Activated CD4-positive, alpha-beta T cell treated with anti-CD3 and anti-CD28 coated beads for 48 hours (primary cell): ENCODE measurements around the gene FAM163B.

Experiments
- DNase-seq: peaks from one replicate; pipeline ENCODE4 v3.0.0-alpha.2; 2020

Gene FAM163B

GRCh38 chr9:133615606-133616188 is 6.5 kb upstream of the FAM163B start:
- no peak for DNase-seq

GRCh38 chr9:133615186-133615585 is 6.0 kb upstream of the FAM163B start:
- no peak for DNase-seq

GRCh38 chr9:133614678-133615077 is 5.5 kb upstream of the FAM163B start:
- no peak for DNase-seq

GRCh38 chr9:133614056-133614455 is 4.9 kb upstream of the FAM163B start:
- no peak for DNase-seq

- DNase-seq = no peak
Measured at GRCh38 chr9:133613432-133613831, 4.2 kb upstream of the FAM163B start.

GRCh38 chr9:133612816-133613215 is 3.6 kb upstream of the FAM163B start:
- DNase-seq = no peak

- no peak for DNase-seq
Measured at GRCh38 chr9:133612051-133612450, 2.9 kb upstream of the FAM163B start.

GRCh38 chr9:133610845-133611244 is 1.7 kb upstream of the FAM163B start:
- no peak for DNase-seq

GRCh38 chr9:133608889-133609288 is 300 bp downstream of the FAM163B start:
- no peak for DNase-seq

GRCh38 chr9:133608382-133608781 is 807 bp downstream of the FAM163B start:
- DNase-seq = no peak

GRCh38 chr9:133607976-133608375 is 1.2 kb downstream of the FAM163B start:
- no peak for DNase-seq

GRCh38 chr9:133607381-133607780 is 1.8 kb downstream of the FAM163B start:
- no peak for DNase-seq

- DNase-seq = no peak
Measured at GRCh38 chr9:133606708-133607025, 2.5 kb downstream of the FAM163B start.

- DNase-seq = no peak
Measured at GRCh38 chr9:133605856-133606707, 3.1 kb downstream of the FAM163B start.

- no peak for DNase-seq
Measured at GRCh38 chr9:133605446-133605845, 3.7 kb downstream of the FAM163B start.

- no peak for DNase-seq
Measured at GRCh38 chr9:133604856-133605255, 4.3 kb downstream of the FAM163B start.

GRCh38 chr9:133604214-133604613 is 5.0 kb downstream of the FAM163B start:
- peak; percentile 41 for DNase-seq

GRCh38 chr9:133603135-133603927 is 5.9 kb downstream of the FAM163B start:
- DNase-seq = no peak

- DNase-seq = no peak
Measured at GRCh38 chr9:133602277-133602676, 6.9 kb downstream of the FAM163B start.

GRCh38 chr9:133601746-133602145 is 7.4 kb downstream of the FAM163B start:
- no peak for DNase-seq

- no peak for DNase-seq
Measured at GRCh38 chr9:133600739-133601138, 8.4 kb downstream of the FAM163B start.

GRCh38 chr9:133599470-133600173 is 9.6 kb downstream of the FAM163B start:
- DNase-seq = no peak

GRCh38 chr9:133598978-133599377 is 10.2 kb downstream of the FAM163B start:
- no peak for DNase-seq
